Fibroblast of skin of left quadriceps (primary cell): ENCODE data around the gene MAPK12.

ENCODE experiments used
- DNase-seq, 2 experiments: peaks; one replicate each; pipeline ENCODE4 v3.0.0-alpha.2; 2013; ENCODE audit warnings: low read depth in 2 of 2

The MAPK12 gene

GRCh38 chr22:50252082-50253045 is 9.1 kb downstream of the MAPK12 start:
- no peak for DNase-seq

GRCh38 chr22:50251477-50252081 is 9.9 kb downstream of the MAPK12 start:
- no peak for DNase-seq

- peak; percentile 53 to 56 for DNase-seq
Measured at GRCh38 chr22:50250555-50251476, 10.7 kb downstream of the MAPK12 start, which contains the start of gene HDAC10. HDAC10 (minus strand) TSS chr22:50251265; CDS start chr22:50251032, 233 bp downstream.

GRCh38 chr22:50250249-50250554 is 11.3 kb downstream of the MAPK12 start:
- no peak for DNase-seq

GRCh38 chr22:50249341-50250248 is 11.9 kb downstream of the MAPK12 start:
- DNase-seq: no peak

- DNase-seq: no peak
Measured at GRCh38 chr22:50248196-50249081, 13.0 kb downstream of the MAPK12 start.

GRCh38 chr22:50247748-50248147 is 13.7 kb downstream of the MAPK12 start:
- no peak for DNase-seq

- DNase-seq: no peak
Measured at GRCh38 chr22:50246242-50247175, 15.0 kb downstream of the MAPK12 start.

GRCh38 chr22:50245214-50246072 is 16.0 kb downstream of the MAPK12 start:
- DNase-seq: no peak

- peak; percentile 71 to 77 for DNase-seq
Measured at GRCh38 chr22:50244420-50245213, 16.9 kb downstream of the MAPK12 start, which contains the start of gene TUBGCP6. TUBGCP6 (minus strand) TSS chr22:50245023; CDS start chr22:50244459, 564 bp downstream.

- DNase-seq: no peak
Measured at GRCh38 chr22:50243685-50244419, 17.6 kb downstream of the MAPK12 start.

GRCh38 chr22:50242406-50242949 is 19.0 kb downstream of the MAPK12 start:
- no peak for DNase-seq

- no peak for DNase-seq
Measured at GRCh38 chr22:50238755-50239154, 22.7 kb downstream of the MAPK12 start.

GRCh38 chr22:50236731-50237409 is 24.6 kb downstream of the MAPK12 start:
- DNase-seq: no peak

- no peak for DNase-seq
Measured at GRCh38 chr22:50233223-50233622, 28.3 kb downstream of the MAPK12 start.
